Activated B cell treated with CpG ODN at 0.5 μM for 24 hours (primary cell): ENCODE data around the gene POC5. TPM values are rescaled to one million over a fixed set of nuclear protein-coding genes. Genes with fewer than 3 reads are reported as not detected.

Experiments
- ATAC-seq: fragments of 200-7000 bp; cut with Tn5 transposase; one replicate; pipeline ENCODE4 v1.10.0; 2021; ENCODE audit warnings: low read depth, mild to moderate bottlenecking, moderate library complexity
- CTCF ChIA-PET: fragments of 350-600 bp; sonication (Branson Sonifier 250); formaldehyde crosslinking; loops from one replicate; lab custom pipeline; 2021; ENCODE audit warnings: antibody characterized with exemption; lab: Charles Lee
- POLR2A ChIA-PET: fragments of 350-600 bp; sonication (Branson Sonifier 250); formaldehyde crosslinking; loops from one replicate; lab custom pipeline; 2021; ENCODE audit warnings: antibody characterized with exemption; lab: Charles Lee
- DNase-seq: peaks from one replicate; pipeline ENCODE4 v3.0.0; 2022
- H3K27ac Mint-ChIP-seq: one replicate; pipeline ENCODE4 v1.8.0; 2020; ENCODE audit warnings: mixed read lengths
- H3K27me3 Mint-ChIP-seq: one replicate; pipeline ENCODE4 v1.8.0; 2021; ENCODE audit warnings: mixed read lengths
- H3K36me3 Mint-ChIP-seq: one replicate; pipeline ENCODE4 v1.8.0; 2021; ENCODE audit warnings: low read depth, mixed read lengths
- H3K4me1 Mint-ChIP-seq: one replicate; pipeline ENCODE4 v1.8.0; 2021; ENCODE audit warnings: mixed read lengths
- H3K4me3 Mint-ChIP-seq: one replicate; pipeline ENCODE4 v1.8.0; 2020; ENCODE audit warnings: mild to moderate bottlenecking, mixed read lengths
- H3K9me3 Mint-ChIP-seq: one replicate; pipeline ENCODE4 v1.8.0; 2020; ENCODE audit warnings: mixed read lengths
- intact Hi-C: fragments of 100-400 bp; cut with micrococcal nuclease; formaldehyde crosslinking; loops from one replicate; pipeline ENCODE4 v1.15.1; 2024
- total RNA-seq: library from RNA; stranded (reverse); gene quantifications from 2 replicates; pipeline ENCODE4 v1.2.3, GENCODE V29; 2022
- TF ChIP-seq, protein P1 (sequence below): fragments of 200-600 bp; IDR thresholded peaks from one replicate; pipeline ENCODE4 v1.8.0; 2022; ENCODE audit warnings: antibody characterized with exemption, mild to moderate bottlenecking

Gene POC5
- total RNA-seq, 1 donor from 2014 or later = 29.8 TPM

DNA sequence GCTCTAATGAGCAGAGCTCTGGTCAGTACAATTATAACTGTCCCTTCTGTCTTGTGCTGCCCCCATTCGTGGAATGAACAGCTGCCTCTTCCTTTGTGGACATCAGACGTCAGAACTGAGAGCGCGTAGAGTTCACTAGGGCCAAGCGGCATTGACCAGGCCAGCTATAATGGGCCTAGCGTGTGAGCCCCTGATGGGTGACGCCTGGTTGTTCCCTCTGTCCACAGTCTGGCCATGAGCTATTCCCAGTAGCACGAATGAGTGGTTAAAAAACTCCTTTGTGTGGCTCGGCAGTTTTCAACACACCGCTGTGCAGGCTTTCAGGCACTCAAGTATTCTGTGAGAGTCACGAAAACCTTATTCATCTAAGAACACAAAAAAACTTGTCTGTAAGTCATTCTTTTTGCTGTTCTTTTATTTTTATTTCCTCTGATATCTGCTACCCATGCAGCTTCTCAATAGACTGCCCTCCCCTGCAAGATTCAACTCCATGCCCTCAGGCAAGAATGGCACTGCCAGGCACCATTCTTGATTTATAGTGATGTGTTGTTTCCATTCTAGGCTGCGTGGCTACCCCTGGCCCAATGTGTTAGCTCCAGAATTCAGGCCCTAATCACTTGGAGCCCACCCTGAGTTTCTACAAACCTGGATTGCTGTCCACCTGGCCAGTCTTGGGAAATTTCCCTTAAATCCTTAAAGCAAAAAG lies 53.5 kb downstream of the POC5 start:
- Mint-ChIP-seq H3K27ac (no peak overlapping the region), H3K4me1 (peaks cover 6% of the 10 kb centered on the region), H3K27me3 (no peaks in the 10 kb centered on the region), H3K4me3 (no peak overlapping the region), H3K36me3 (no peaks in the 10 kb centered on the region), H3K9me3 (no peaks in the 10 kb centered on the region)
- intact Hi-C loops = no loop called here
- ChIA-PET POLR2A (no interaction called here), CTCF (interaction anchor here (2.7 kb wide), 1 partner anchor 16 kb away, joined by 9 read pairs; no protein-coding TSS in a partner anchor)
- ATAC-seq (no peak), DNase-seq (no peak)
- TF ChIP-seq, protein P1, sequence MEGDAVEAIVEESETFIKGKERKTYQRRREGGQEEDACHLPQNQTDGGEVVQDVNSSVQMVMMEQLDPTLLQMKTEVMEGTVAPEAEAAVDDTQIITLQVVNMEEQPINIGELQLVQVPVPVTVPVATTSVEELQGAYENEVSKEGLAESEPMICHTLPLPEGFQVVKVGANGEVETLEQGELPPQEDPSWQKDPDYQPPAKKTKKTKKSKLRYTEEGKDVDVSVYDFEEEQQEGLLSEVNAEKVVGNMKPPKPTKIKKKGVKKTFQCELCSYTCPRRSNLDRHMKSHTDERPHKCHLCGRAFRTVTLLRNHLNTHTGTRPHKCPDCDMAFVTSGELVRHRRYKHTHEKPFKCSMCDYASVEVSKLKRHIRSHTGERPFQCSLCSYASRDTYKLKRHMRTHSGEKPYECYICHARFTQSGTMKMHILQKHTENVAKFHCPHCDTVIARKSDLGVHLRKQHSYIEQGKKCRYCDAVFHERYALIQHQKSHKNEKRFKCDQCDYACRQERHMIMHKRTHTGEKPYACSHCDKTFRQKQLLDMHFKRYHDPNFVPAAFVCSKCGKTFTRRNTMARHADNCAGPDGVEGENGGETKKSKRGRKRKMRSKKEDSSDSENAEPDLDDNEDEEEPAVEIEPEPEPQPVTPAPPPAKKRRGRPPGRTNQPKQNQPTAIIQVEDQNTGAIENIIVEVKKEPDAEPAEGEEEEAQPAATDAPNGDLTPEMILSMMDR = no peak

DNA sequence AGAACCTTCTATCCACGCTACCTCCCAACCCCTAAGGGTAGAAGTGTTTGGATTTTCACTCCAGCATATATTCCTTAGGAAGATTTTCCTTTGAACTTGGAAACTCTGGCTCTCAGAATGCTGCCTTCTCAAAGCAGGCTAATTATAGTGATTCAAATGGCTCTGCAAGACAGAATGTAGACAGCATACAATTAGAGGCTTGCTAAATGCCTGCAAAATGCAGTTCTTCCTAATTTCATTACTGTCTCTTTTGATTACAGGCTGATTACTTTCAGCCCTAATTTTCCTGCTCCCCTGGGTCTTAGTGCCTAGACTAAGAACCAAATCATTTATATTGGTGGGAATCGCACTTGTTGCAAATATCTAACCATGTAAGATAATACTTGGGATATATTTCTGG lies 55.2 kb downstream of the POC5 start:
- CTCF ChIA-PET = no interaction called here
- H3K27ac Mint-ChIP-seq = no peak overlapping the region
- TF ChIP-seq, protein P1 = no peak
- POLR2A ChIA-PET = no interaction called here
- intact Hi-C loops = no loop called here
- H3K4me3 Mint-ChIP-seq = no peak overlapping the region
- no peaks in the 10 kb centered on the region for H3K4me1 Mint-ChIP-seq
- no peaks in the 10 kb centered on the region for H3K9me3 Mint-ChIP-seq
- DNase-seq (no peak), ATAC-seq (no peak)
- H3K27me3 Mint-ChIP-seq = no peaks in the 10 kb centered on the region
- no peaks in the 10 kb centered on the region for H3K36me3 Mint-ChIP-seq

DNA sequence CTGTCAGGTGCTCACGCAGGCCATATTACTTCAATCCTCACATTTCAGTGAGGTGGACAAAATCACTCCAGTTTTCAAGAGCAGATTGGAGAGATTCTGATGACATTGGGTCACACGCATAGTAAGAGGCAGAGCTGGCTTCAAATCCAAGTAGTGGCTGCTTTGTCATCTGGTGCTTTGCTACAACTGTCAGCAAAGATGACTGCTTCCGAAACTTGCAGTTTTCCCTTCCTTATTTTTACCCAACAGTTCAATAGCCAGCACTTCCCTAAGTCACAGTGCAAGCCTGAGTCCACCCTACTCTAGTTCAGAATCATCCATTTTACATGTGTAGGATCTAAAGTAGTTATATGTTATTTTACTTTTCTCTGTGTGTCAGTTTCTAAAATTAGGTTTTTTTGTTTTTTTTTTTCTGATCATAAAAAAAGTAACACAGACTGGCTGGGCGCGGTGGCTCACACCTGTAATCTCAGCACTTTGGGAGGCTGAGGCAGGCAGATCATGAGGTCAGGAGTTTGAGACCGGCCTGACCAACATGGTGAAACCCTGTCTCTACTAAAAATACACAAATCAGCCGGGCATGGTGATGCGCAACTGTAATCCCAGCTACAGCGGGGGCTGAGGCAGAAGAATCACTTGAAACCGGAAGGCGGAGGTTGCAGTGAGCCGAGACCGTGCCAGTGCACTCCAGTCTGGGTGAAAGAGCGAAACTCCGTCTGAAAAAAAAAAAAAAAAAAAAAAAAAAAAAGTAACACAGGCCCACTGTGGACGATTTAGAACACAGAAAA lies 56.4 kb downstream of the POC5 start:
- intact Hi-C loops = no loop called here
- H3K27me3 Mint-ChIP-seq = no peaks in the 10 kb centered on the region

GRCh38 chr5:75659791-75660450 lies 57.3 kb downstream of the POC5 start:
- ChIA-PET POLR2A (no interaction called here), CTCF (no interaction called here)
- Mint-ChIP-seq H3K4me3 (no peak overlapping the region), H3K4me1 (no peaks in the 10 kb centered on the region), H3K27ac (no peak overlapping the region), H3K27me3 (no peaks in the 10 kb centered on the region), H3K36me3 (no peaks in the 10 kb centered on the region), H3K9me3 (no peaks in the 10 kb centered on the region)
- DNase-seq (no peak), ATAC-seq (no peak)
- TF ChIP-seq, protein P1 = no peak
- intact Hi-C loops = no loop called here

More for the DNA sequence above, 56.4 kb downstream of the POC5 start:
- Mint-ChIP-seq H3K9me3 (no peaks in the 10 kb centered on the region), H3K27ac (no peak overlapping the region), H3K4me3 (no peak overlapping the region), H3K4me1 (no peaks in the 10 kb centered on the region), H3K36me3 (no peaks in the 10 kb centered on the region)
- TF ChIP-seq, protein P1 = no peak
- DNase-seq (no peak), ATAC-seq (no peak)
- CTCF ChIA-PET = no interaction called here
- POLR2A ChIA-PET = no interaction called here
